GM12878 (cell line): ENCODE data around the gene MSL3. TPM values are rescaled to one million over a fixed set of nuclear protein-coding genes. Genes with fewer than 3 reads are reported as not detected.

Experiments
- BCL11A ChIP-seq: IDR thresholded peaks from 2 replicates; pipeline ENCODE4 v1.6.1; 2011; ENCODE audit warnings: low read depth, low read length
- BHLHE40 ChIP-seq, 2 experiments: fragments of 450-650 bp in 1 of 2; IDR thresholded peaks; 2 replicates each; pipeline ENCODE4 v1.6.1; 2011 to 2017; ENCODE audit warnings: low read depth in 2 of 2, borderline replicate concordance in 1 of 2, improper control_type of control experiment in 1 of 2, low read length in 1 of 2, mild to moderate bottlenecking in 1 of 2
- CBX5 ChIP-seq: sonication (generic); IDR thresholded peaks from 2 replicates; pipeline ENCODE4 v1.6.1; 2016; ENCODE audit warnings: low read depth, moderate library complexity, mild to moderate bottlenecking, inconsistent platforms
- CREM ChIP-seq: IDR thresholded peaks from 2 replicates; pipeline ENCODE4 v1.6.1; 2014; ENCODE audit warnings: antibody characterized with exemption, low read depth
- DPF2 ChIP-seq: fragments of 450-650 bp; IDR thresholded peaks from 2 replicates; pipeline ENCODE4 v1.6.1; 2017; ENCODE audit warnings: mild to moderate bottlenecking
- IKZF1 ChIP-seq: fragments of 450-650 bp; conservative IDR thresholded peaks from 2 replicates; pipeline ENCODE4 v1.6.1; 2017; ENCODE audit warnings: antibody characterized with exemption, mild to moderate bottlenecking
- KDM1A ChIP-seq: fragments of 200-600 bp; sonication (generic); IDR thresholded peaks from 2 replicates; pipeline ENCODE4 v1.6.1; 2016; ENCODE audit warnings: borderline replicate concordance
- KLF5 ChIP-seq: fragments of 450-650 bp; IDR thresholded peaks from 2 replicates; pipeline ENCODE4 v1.6.1; 2014; ENCODE audit warnings: mild to moderate bottlenecking; ENCODE audit not compliant: partially characterized antibody
- LARP7 ChIP-seq: fragments of 450-650 bp; IDR thresholded peaks from 2 replicates; pipeline ENCODE4 v1.6.1; 2017; ENCODE audit warnings: mild to moderate bottlenecking
- MEF2B ChIP-seq: fragments of 450-650 bp; IDR thresholded peaks from 2 replicates; pipeline ENCODE4 v1.6.1; 2018; ENCODE audit warnings: mild to moderate bottlenecking, moderate library complexity; ENCODE audit not compliant: partially characterized antibody, poor library complexity, severe bottlenecking
- NBN ChIP-seq: fragments of 450-650 bp; IDR thresholded peaks from 2 replicates; pipeline ENCODE4 v1.6.1; 2016
- POLR2AphosphoS2 ChIP-seq: IDR thresholded peaks from 2 replicates; pipeline ENCODE4 v1.6.1; 2011; ENCODE audit warnings: low read depth, mild to moderate bottlenecking, low read length, improper control_type of control experiment, moderate library complexity
- POU2F2 ChIP-seq: IDR thresholded peaks from 3 replicates; pipeline ENCODE4 v1.6.1; 2011; ENCODE audit warnings: low read depth, mild to moderate bottlenecking, low read length, borderline replicate concordance
- RUNX3 ChIP-seq: IDR thresholded peaks from 2 replicates; pipeline ENCODE4 v1.6.1; 2012; ENCODE audit warnings: low read length, inconsistent platforms
- SPI1 ChIP-seq: IDR thresholded peaks from 2 replicates; pipeline ENCODE4 v1.6.1; 2011; ENCODE audit warnings: low read depth, mild to moderate bottlenecking, low read length, moderate library complexity, borderline replicate concordance; ENCODE audit not compliant: insufficient read depth
- ZBED1 ChIP-seq: IDR thresholded peaks from 2 replicates; pipeline ENCODE4 v1.6.1; 2016; ENCODE audit warnings: borderline replicate concordance
- ZNF217 ChIP-seq: fragments of 450-650 bp; IDR thresholded peaks from 2 replicates; pipeline ENCODE4 v1.6.1; 2017; ENCODE audit warnings: antibody characterized with exemption, mild to moderate bottlenecking
- polyA plus RNA-seq, 11 experiments: library from polyadenylated mRNA; depleted of rRNA in 4 of 11; unstranded in 6 of 11; stranded (reverse) in 5 of 11; fragments of >200 nt; fragmentation: Nextera tagmentation in 4 of 11; fragmentation: Illumina TruSeq in 1 of 11; extraction: Ambion mirVana in 4 of 11; extraction: Trizol in 1 of 11; gene quantifications; 1 replicate in 1 of 11; 2 replicates in 10 of 11; pipeline versions ENCODE4 v1.2.1 to v1.2.3, GENCODE V29; 2011 to 2016; ENCODE audit warnings: inconsistent platforms in 2 of 11, missing spikeins in 2 of 11, low read depth in 1 of 11
- total RNA-seq, 4 experiments: library from RNA; depleted of rRNA in 3 of 4; stranded (reverse); fragments of >200 nt in 3 of 4; fragmentation: Illumina TruSeq in 1 of 4; extraction: Trizol in 1 of 4; gene quantifications; 2 replicates each; pipeline versions ENCODE4 v1.2.1 to v1.2.3, GENCODE V29; 2013 to 2021
- TF ChIP-seq, protein P1 (sequence below): fragments of 450-650 bp; conservative IDR thresholded peaks from 2 replicates; pipeline ENCODE4 v1.6.1; 2017; ENCODE audit warnings: mild to moderate bottlenecking, moderate library complexity
- TF ChIP-seq, protein P2 (sequence below): fragments of 450-650 bp; IDR thresholded peaks from 2 replicates; pipeline ENCODE4 v1.6.1; 2018; ENCODE audit warnings: borderline replicate concordance, mild to moderate bottlenecking; ENCODE audit not compliant: partially characterized antibody
- TF ChIP-seq, protein P3 (sequence below): fragments of 450-650 bp; IDR thresholded peaks from 2 replicates; pipeline ENCODE4 v1.6.1; 2017; ENCODE audit warnings: low read depth, mild to moderate bottlenecking, moderate library complexity
- TF ChIP-seq, protein P4 (sequence below): fragments of 450-650 bp; IDR thresholded peaks from 2 replicates; pipeline ENCODE4 v1.6.1; 2017; ENCODE audit warnings: mild to moderate bottlenecking, moderate library complexity

Gene MSL3
- total and polyA plus RNA-seq, 10 of the 15 experiments (the other 5 are each of a cell fraction or from before 2014, with no cell fraction given): 28.4 to 438 (median 40.7) TPM

DNA sequence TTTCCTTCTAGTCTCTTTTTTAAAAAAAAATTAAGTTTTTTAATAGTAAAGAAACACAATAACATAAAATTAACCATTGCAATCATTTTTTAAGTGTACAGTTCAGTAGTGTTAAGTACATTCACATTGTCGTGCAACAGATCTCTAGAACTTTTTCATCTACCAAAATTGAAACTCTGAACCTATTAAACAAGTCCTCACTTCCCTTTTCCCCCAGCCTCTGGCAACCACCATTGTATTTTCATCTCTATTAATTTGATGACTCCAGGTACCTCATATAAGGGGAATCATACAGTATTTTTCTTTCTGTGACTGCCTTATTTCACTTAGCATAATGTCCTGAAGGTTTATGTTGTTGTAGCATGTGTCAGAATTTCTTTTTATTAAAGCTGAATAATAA lies 31.8 kb downstream of the MSL3 start (continued):
- TF ChIP-seq, protein P1, sequence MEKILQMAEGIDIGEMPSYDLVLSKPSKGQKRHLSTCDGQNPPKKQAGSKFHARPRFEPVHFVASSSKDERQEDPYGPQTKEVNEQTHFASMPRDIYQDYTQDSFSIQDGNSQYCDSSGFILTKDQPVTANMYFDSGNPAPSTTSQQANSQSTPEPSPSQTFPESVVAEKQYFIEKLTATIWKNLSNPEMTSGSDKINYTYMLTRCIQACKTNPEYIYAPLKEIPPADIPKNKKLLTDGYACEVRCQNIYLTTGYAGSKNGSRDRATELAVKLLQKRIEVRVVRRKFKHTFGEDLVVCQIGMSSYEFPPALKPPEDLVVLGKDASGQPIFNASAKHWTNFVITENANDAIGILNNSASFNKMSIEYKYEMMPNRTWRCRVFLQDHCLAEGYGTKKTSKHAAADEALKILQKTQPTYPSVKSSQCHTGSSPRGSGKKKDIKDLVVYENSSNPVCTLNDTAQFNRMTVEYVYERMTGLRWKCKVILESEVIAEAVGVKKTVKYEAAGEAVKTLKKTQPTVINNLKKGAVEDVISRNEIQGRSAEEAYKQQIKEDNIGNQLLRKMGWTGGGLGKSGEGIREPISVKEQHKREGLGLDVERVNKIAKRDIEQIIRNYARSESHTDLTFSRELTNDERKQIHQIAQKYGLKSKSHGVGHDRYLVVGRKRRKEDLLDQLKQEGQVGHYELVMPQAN: no peak
- TF ChIP-seq ZNF217: no peak
- no peak for TF ChIP-seq KLF5
- TF ChIP-seq ZBED1: peak; percentile 36; the same call in 1 of the 2 replicates
- TF ChIP-seq CBX5: no peak
- TF ChIP-seq DPF2: peak; percentile 92
- peak; percentile 31; the same call in 1 of the 2 replicates for TF ChIP-seq IKZF1
- TF ChIP-seq SPI1: peak; percentile 96
- TF ChIP-seq POU2F2: no peak
- TF ChIP-seq, protein P2, sequence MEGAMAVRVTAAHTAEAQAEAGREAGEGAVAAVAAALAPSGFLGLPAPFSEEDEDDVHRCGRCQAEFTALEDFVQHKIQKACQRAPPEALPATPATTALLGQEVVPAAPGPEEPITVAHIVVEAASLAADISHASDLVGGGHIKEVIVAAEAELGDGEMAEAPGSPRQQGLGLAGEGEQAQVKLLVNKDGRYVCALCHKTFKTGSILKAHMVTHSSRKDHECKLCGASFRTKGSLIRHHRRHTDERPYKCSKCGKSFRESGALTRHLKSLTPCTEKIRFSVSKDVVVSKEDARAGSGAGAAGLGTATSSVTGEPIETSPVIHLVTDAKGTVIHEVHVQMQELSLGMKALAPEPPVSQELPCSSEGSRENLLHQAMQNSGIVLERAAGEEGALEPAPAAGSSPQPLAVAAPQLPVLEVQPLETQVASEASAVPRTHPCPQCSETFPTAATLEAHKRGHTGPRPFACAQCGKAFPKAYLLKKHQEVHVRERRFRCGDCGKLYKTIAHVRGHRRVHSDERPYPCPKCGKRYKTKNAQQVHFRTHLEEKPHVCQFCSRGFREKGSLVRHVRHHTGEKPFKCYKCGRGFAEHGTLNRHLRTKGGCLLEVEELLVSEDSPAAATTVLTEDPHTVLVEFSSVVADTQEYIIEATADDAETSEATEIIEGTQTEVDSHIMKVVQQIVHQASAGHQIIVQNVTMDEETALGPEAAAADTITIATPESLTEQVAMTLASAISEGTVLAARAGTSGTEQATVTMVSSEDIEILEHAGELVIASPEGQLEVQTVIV: no peak
- peak in 1 of 2 experiments; percentile 18; a peak in 1 of 4 replicates for TF ChIP-seq BHLHE40 (IDR thresholded peaks at IDR 0.05; ENCODE audit: borderline replicate concordance in 1 of 2, low read depth in 2 of 2, low read length in 1 of 2)
- TF ChIP-seq KDM1A: no peak
- 0 out of 2 replicates have a peak, but pooled peaks have one; percentile 21 for TF ChIP-seq NBN
- peak; percentile 48; the same call in 1 of the 2 replicates for TF ChIP-seq CREM
- peak; percentile 64 for TF ChIP-seq RUNX3
- TF ChIP-seq BCL11A: peak; percentile 92
- no peak for TF ChIP-seq LARP7
- TF ChIP-seq POLR2AphosphoS2: no peak
- TF ChIP-seq, protein P3, sequence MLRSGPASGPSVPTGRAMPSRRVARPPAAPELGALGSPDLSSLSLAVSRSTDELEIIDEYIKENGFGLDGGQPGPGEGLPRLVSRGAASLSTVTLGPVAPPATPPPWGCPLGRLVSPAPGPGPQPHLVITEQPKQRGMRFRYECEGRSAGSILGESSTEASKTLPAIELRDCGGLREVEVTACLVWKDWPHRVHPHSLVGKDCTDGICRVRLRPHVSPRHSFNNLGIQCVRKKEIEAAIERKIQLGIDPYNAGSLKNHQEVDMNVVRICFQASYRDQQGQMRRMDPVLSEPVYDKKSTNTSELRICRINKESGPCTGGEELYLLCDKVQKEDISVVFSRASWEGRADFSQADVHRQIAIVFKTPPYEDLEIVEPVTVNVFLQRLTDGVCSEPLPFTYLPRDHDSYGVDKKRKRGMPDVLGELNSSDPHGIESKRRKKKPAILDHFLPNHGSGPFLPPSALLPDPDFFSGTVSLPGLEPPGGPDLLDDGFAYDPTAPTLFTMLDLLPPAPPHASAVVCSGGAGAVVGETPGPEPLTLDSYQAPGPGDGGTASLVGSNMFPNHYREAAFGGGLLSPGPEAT: peak; percentile 73
- TF ChIP-seq MEF2B: peak; percentile 61
- TF ChIP-seq, protein P4, sequence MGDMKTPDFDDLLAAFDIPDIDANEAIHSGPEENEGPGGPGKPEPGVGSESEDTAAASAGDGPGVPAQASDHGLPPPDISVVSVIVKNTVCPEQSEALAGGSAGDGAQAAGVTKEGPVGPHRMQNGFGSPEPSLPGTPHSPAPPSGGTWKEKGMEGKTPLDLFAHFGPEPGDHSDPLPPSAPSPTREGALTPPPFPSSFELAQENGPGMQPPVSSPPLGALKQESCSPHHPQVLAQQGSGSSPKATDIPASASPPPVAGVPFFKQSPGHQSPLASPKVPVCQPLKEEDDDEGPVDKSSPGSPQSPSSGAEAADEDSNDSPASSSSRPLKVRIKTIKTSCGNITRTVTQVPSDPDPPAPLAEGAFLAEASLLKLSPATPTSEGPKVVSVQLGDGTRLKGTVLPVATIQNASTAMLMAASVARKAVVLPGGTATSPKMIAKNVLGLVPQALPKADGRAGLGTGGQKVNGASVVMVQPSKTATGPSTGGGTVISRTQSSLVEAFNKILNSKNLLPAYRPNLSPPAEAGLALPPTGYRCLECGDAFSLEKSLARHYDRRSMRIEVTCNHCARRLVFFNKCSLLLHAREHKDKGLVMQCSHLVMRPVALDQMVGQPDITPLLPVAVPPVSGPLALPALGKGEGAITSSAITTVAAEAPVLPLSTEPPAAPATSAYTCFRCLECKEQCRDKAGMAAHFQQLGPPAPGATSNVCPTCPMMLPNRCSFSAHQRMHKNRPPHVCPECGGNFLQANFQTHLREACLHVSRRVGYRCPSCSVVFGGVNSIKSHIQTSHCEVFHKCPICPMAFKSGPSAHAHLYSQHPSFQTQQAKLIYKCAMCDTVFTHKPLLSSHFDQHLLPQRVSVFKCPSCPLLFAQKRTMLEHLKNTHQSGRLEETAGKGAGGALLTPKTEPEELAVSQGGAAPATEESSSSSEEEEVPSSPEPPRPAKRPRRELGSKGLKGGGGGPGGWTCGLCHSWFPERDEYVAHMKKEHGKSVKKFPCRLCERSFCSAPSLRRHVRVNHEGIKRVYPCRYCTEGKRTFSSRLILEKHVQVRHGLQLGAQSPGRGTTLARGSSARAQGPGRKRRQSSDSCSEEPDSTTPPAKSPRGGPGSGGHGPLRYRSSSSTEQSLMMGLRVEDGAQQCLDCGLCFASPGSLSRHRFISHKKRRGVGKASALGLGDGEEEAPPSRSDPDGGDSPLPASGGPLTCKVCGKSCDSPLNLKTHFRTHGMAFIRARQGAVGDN: peak; percentile 50; the same call in 1 of the 2 replicates
